Activated CD8-positive, alpha-beta memory T cell treated with anti-CD3 and anti-CD28 coated beads, Interleukin-2, amount 50 U/mL, for 24 hours (primary cell): ENCODE measurements around the gene MGME1.
"Not testable (repeated sequence)": the region's sequence is repeated elsewhere in the genome, so short reads cannot be mapped to it uniquely, and the experiment has no call there.

ENCODE experiments used
- DNase-seq: peaks from one replicate; pipeline ENCODE4 v3.0.0-alpha.2; 2020; ENCODE audit errors: extremely low read depth

MGME1 gene

GRCh38 chr20:18020931-18021330 lies 52.1 kb downstream of the MGME1 start:
- DNase-seq = no peak

GRCh38 chr20:18024606-18025127 lies 55.8 kb downstream of the MGME1 start:
- DNase-seq = no peak

GRCh38 chr20:18027011-18027410 lies 58.2 kb downstream of the MGME1 start:
- not testable (repeated sequence) for DNase-seq

GRCh38 chr20:18030020-18030419 lies 61.2 kb downstream of the MGME1 start:
- DNase-seq = no peak

- DNase-seq = no peak
These were observed 62.2 kb downstream of the MGME1 start for GRCh38 chr20:18031050-18031449.

GRCh38 chr20:18031888-18032509 lies 63.2 kb downstream of the MGME1 start:
- no peak for DNase-seq

- no peak for DNase-seq
These were observed 64.4 kb downstream of the MGME1 start for GRCh38 chr20:18032977-18033892.

- DNase-seq = no peak
These were observed 65.2 kb downstream of the MGME1 start for GRCh38 chr20:18034039-18034438.

- DNase-seq = no peak
These were observed 70.2 kb downstream of the MGME1 start for GRCh38 chr20:18039063-18039462.
